ENCODE results near the gene HABP4.

DNA sequence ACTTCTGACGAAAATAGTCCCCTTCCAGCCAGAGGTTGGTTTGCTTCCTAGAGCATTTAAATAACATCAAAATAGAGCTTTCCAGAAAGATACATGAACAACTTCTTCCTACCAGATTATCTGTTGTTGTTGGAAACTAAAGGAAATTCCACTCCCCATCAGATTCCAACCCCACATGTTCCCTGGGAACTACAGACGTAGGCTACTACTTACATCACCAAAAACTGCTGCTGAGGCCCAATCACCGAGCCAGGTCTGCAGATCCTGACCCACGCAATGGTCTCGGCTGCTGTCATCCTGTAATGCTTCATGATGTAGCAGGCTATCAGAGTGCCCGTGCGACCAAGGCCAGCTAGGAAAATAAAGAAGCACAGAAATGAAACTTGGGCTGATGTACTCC lies 73.4 kb downstream of the HABP4 start:
- TF ChIP-seq POLR2A (IDR thresholded peaks at IDR 0.05) = no peak
- TF ChIP-seq CTCF (IDR thresholded peaks at IDR 0.05) = no peak
